ENCODE measurements around the gene TESK1.
A peak's percentile ranks its signal among the peaks of the same experiment; 100 is the strongest.
"Not testable (repeated sequence)": the region's sequence is repeated elsewhere in the genome, so short reads cannot be mapped to it uniquely, and the experiment has no call there.

TESK1 gene

GRCh38 chr9:35615981-35616680 is 11.1 kb downstream of the TESK1 start:
- DNase-seq (ENCODE audit: extremely low read depth in 1 of 2, low read depth in 1 of 2): no peak

GRCh38 chr9:35616681-35617459 is 11.8 kb downstream of the TESK1 start:
- peak in 1 of 2 donors; percentile 48 for DNase-seq (ENCODE audit: extremely low read depth in 1 of 2, low read depth in 1 of 2)

GRCh38 chr9:35617548-35617947 is 12.5 kb downstream of the TESK1 start:
- DNase-seq (ENCODE audit: extremely low read depth in 1 of 2, low read depth in 1 of 2): no peak

GRCh38 chr9:35618325-35618727 is 13.3 kb downstream of the TESK1 start, which contains the start of gene CD72:
Gene CD72, minus strand, starts transcription at chr9:35618413. Its CDS starts 110 bp downstream, at chr9:35618303.
- no peak for DNase-seq (ENCODE audit: extremely low read depth in 1 of 2, low read depth in 1 of 2)

- DNase-seq (ENCODE audit: extremely low read depth in 1 of 2, low read depth in 1 of 2): no peak
Measured at GRCh38 chr9:35618854-35619799, 14.1 kb downstream of the TESK1 start.

GRCh38 chr9:35619800-35620158 is 14.7 kb downstream of the TESK1 start:
- DNase-seq (ENCODE audit: extremely low read depth in 1 of 2, low read depth in 1 of 2): no peak

GRCh38 chr9:35627575-35627974 is 22.5 kb downstream of the TESK1 start:
- no peak for DNase-seq (ENCODE audit: extremely low read depth in 1 of 2, low read depth in 1 of 2)

- no peak for DNase-seq (ENCODE audit: extremely low read depth in 1 of 2, low read depth in 1 of 2)
Measured at GRCh38 chr9:35628389-35628991, 23.4 kb downstream of the TESK1 start.

- no peak for DNase-seq (ENCODE audit: extremely low read depth in 1 of 2, low read depth in 1 of 2)
Measured at GRCh38 chr9:35629597-35629996, 24.5 kb downstream of the TESK1 start.

- no peak for DNase-seq (ENCODE audit: extremely low read depth in 1 of 2, low read depth in 1 of 2)
Measured at GRCh38 chr9:35635730-35636129, 30.7 kb downstream of the TESK1 start.

- DNase-seq (ENCODE audit: extremely low read depth in 1 of 2, low read depth in 1 of 2): no peak
Measured at GRCh38 chr9:35636135-35636876, 31.2 kb downstream of the TESK1 start.

GRCh38 chr9:35636877-35637246 is 31.8 kb downstream of the TESK1 start:
- DNase-seq (ENCODE audit: extremely low read depth in 1 of 2, low read depth in 1 of 2): not testable (repeated sequence)

GRCh38 chr9:35637427-35637955 is 32.4 kb downstream of the TESK1 start:
- DNase-seq (ENCODE audit: extremely low read depth in 1 of 2, low read depth in 1 of 2): not testable (repeated sequence)

GRCh38 chr9:35638751-35639150 is 33.7 kb downstream of the TESK1 start:
- DNase-seq (ENCODE audit: extremely low read depth in 1 of 2, low read depth in 1 of 2): not testable (repeated sequence)

- DNase-seq (ENCODE audit: extremely low read depth in 1 of 2, low read depth in 1 of 2): not testable (repeated sequence)
Measured at GRCh38 chr9:35639225-35639624, 34.2 kb downstream of the TESK1 start.

- DNase-seq (ENCODE audit: extremely low read depth in 1 of 2, low read depth in 1 of 2): no peak
Measured at GRCh38 chr9:35639631-35640030, 34.6 kb downstream of the TESK1 start.

GRCh38 chr9:35640431-35640830 is 35.4 kb downstream of the TESK1 start:
- not testable (repeated sequence) for DNase-seq (ENCODE audit: extremely low read depth in 1 of 2, low read depth in 1 of 2)

GRCh38 chr9:35641478-35641877 is 36.4 kb downstream of the TESK1 start:
- DNase-seq (ENCODE audit: extremely low read depth in 1 of 2, low read depth in 1 of 2): not testable (repeated sequence)

- DNase-seq (ENCODE audit: extremely low read depth in 1 of 2, low read depth in 1 of 2): no peak
Measured at GRCh38 chr9:35643046-35643445, 38.0 kb downstream of the TESK1 start.

GRCh38 chr9:35645736-35646135 is 40.7 kb downstream of the TESK1 start:
- DNase-seq (ENCODE audit: extremely low read depth in 1 of 2, low read depth in 1 of 2): not testable (repeated sequence)
